C4-2B (cell line): ENCODE data around the gene ZNF33B.
"Not testable (repeated sequence)": the region's sequence is repeated elsewhere in the genome, so short reads cannot be mapped to it uniquely, and the experiment has no call there.

Experiments used
- H3K27ac ChIP-seq: fragments of 450-650 bp; 2 replicates; pipeline ENCODE4 v1.5.1; 2017
- CTCF ChIP-seq: fragments of 450-650 bp; conservative IDR thresholded peaks from 2 replicates; pipeline ENCODE4 v1.5.1; 2017; ENCODE audit warnings: mild to moderate bottlenecking
- ZFX ChIP-seq: fragments of 450-650 bp; IDR thresholded peaks from 2 replicates; pipeline ENCODE4 v1.6.1; 2017

The ZNF33B gene

GRCh38 chr10:42578019-42578418 is 60.4 kb downstream of the ZNF33B start:
- TF ChIP-seq CTCF (no peak), ZFX (no peak)

GRCh38 chr10:42576338-42576737 is 62.0 kb downstream of the ZNF33B start:
- H3K27ac ChIP-seq = no peak overlapping the region
- no peak for TF ChIP-seq CTCF
- no peak for TF ChIP-seq ZFX

More at GRCh38 chr10:42578019-42578418, 60.4 kb downstream of the ZNF33B start:
- H3K27ac ChIP-seq = no peak overlapping the region

GRCh38 chr10:42574336-42574735 is 64.0 kb downstream of the ZNF33B start:
- H3K27ac ChIP-seq = no peak overlapping the region
- TF ChIP-seq ZFX (no peak), CTCF (no peak)

GRCh38 chr10:42556931-42557330 is 81.4 kb downstream of the ZNF33B start:
- TF ChIP-seq CTCF = no peak
- TF ChIP-seq ZFX = no peak

GRCh38 chr10:42553576-42553975 is 84.8 kb downstream of the ZNF33B start:
- H3K27ac ChIP-seq = not testable (repeated sequence)

More at GRCh38 chr10:42556931-42557330, 81.4 kb downstream of the ZNF33B start:
- no peak overlapping the region for H3K27ac ChIP-seq

GRCh38 chr10:42553064-42553407 is 85.3 kb downstream of the ZNF33B start:
- TF ChIP-seq CTCF (no peak), ZFX (no peak)
- H3K27ac ChIP-seq = peak overlapping the region; percentile 60; the same call in 1 of the 2 replicates

GRCh38 chr10:42552188-42553063 is 85.9 kb downstream of the ZNF33B start:
- H3K27ac ChIP-seq = peak overlapping the region; percentile 60
- TF ChIP-seq ZFX (peak; percentile 49; the same call in 1 of the 2 replicates), CTCF (no peak)
